ENCODE results near the gene CACNA1F.

GRCh38 chrX:49257074-49257790 is 24.1 kb upstream of the CACNA1F start:
- TF ChIP-seq POLR2AphosphoS5 (IDR thresholded peaks at IDR 0.05; ENCODE audit: insufficient read depth in 1 of 2, low read depth in 1 of 2) (no peak), CTCF (IDR thresholded peaks at IDR 0.05) (no peak)
